Lower leg skin (tissue), 3 donors: ENCODE data around the gene NUP188.

Experiments used
- POLR2A ChIP-seq, 2 donors: fragments of 450-650 bp; IDR thresholded peaks; one replicate each; pipeline ENCODE4 v1.6.1; 2016 to 2017; ENCODE audit warnings: antibody characterized with exemption in 2 of 2, mild to moderate bottlenecking in 1 of 2, moderate library complexity in 1 of 2
- TF ChIP-seq, protein P1 (sequence below), 3 donors: fragments of 450-650 bp; IDR thresholded peaks; one replicate each; pipeline ENCODE4 v1.5.1; 2016; ENCODE audit warnings: antibody characterized with exemption in 3 of 3, mild to moderate bottlenecking in 3 of 3, moderate library complexity in 2 of 3

DNA sequence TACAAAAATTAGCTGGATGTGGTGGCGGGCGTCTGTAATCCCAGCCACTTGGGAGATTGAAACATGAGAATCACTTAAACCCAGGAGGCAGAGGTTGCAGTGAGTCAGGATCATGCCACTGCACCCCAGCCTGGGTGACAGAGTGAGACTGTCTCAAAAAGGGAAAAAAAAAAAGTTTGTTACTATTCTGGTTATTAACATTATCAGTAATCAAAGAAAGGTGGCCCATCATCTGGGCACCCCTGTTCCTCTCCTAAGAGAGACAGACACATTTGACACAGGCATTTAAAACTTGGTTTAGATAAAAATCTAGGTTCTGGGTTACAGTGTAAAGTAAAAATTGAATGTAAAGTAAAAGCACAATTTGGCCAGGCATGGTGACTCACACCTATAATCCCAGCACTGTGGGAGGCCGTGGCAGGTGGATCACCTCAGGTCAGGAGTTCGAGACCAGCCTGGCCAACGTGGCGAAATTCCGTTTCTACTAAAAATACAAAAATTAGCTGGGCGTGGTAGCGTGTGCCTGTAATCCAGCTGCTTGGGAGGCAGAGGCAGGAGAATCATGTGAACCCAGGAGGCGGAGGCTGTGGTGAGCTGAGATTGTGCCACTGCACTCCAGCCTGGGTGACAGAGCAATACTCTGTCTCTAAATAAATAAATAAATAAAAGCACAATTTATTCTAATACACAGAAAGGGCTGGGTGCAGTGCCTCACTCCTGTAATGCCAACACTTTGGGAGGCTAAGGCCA is 43.5 kb upstream of the NUP188 start:
- TF ChIP-seq POLR2A (IDR thresholded peaks at IDR 0.05), result no peak
- TF ChIP-seq, protein P1, sequence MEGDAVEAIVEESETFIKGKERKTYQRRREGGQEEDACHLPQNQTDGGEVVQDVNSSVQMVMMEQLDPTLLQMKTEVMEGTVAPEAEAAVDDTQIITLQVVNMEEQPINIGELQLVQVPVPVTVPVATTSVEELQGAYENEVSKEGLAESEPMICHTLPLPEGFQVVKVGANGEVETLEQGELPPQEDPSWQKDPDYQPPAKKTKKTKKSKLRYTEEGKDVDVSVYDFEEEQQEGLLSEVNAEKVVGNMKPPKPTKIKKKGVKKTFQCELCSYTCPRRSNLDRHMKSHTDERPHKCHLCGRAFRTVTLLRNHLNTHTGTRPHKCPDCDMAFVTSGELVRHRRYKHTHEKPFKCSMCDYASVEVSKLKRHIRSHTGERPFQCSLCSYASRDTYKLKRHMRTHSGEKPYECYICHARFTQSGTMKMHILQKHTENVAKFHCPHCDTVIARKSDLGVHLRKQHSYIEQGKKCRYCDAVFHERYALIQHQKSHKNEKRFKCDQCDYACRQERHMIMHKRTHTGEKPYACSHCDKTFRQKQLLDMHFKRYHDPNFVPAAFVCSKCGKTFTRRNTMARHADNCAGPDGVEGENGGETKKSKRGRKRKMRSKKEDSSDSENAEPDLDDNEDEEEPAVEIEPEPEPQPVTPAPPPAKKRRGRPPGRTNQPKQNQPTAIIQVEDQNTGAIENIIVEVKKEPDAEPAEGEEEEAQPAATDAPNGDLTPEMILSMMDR (IDR thresholded peaks at IDR 0.05), result no peak
